Erythroblast (primary cell): ENCODE results near the gene NOVA2.

ENCODE experiments used
- GATA1 ChIP-seq: IDR thresholded peaks from 2 replicates; pipeline ENCODE4 v1.6.1; 2011; ENCODE audit warnings: low read depth, mild to moderate bottlenecking, control low read depth, low read length, moderate library complexity
- POLR2A ChIP-seq: IDR thresholded peaks from 2 replicates; pipeline ENCODE4 v1.6.1; 2011; ENCODE audit warnings: mild to moderate bottlenecking, low read length

DNA sequence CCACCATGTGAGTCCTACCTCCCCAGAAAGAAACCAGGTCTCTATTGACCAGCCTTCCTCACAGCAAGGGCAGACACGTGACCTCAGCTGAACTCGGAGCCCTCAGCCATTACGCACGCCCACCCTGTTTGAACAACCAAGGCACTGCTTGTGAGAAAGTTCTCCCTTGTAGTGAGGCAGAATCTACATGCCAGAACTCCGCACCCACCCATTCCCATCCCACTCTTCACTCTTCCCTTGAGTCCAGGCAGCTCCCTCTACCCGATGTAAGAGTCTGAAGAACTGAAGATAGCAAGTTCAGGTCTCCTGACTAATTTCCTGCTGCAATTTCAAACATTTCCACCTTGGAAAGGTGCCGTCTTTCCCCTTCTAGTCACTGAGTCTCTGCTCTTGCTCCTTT, 6.4 kb downstream of the NOVA2 start:
- TF ChIP-seq POLR2A (no peak), GATA1 (no peak)
